Nephron progenitor cell (in vitro differentiated cells): ENCODE data around the gene RAP1GAP2.
"Not testable (repeated sequence)": the region's sequence is repeated elsewhere in the genome, so short reads cannot be mapped to it uniquely, and the experiment has no call there.

Experiments used
- DNase-seq: peaks from one replicate; pipeline ENCODE4 v3.0.0; 2021
- H3K27ac Mint-ChIP-seq: 2 replicates; pipeline ENCODE4 v1.8.0; 2021; ENCODE audit warnings: mild to moderate bottlenecking, moderate library complexity, mixed read lengths
- H3K27me3 Mint-ChIP-seq: 2 replicates; pipeline ENCODE4 v1.8.0; 2021; ENCODE audit warnings: mild to moderate bottlenecking, low read depth, mixed read lengths; ENCODE audit not compliant: poor library complexity
- H3K36me3 Mint-ChIP-seq: 2 replicates; pipeline ENCODE4 v1.8.0; 2021; ENCODE audit warnings: low read depth, mixed read lengths
- H3K4me1 Mint-ChIP-seq: 2 replicates; pipeline ENCODE4 v1.8.0; 2021; ENCODE audit warnings: mixed read lengths
- H3K4me3 Mint-ChIP-seq: 2 replicates; pipeline ENCODE4 v1.8.0; 2021; ENCODE audit warnings: mild to moderate bottlenecking, moderate library complexity, mixed read lengths
- H3K9me3 Mint-ChIP-seq: 2 replicates; pipeline ENCODE4 v1.8.0; 2021; ENCODE audit warnings: mild to moderate bottlenecking, moderate library complexity, mixed read lengths
- CTCF ChIP-seq: fragments of 200-600 bp; sonication (generic); IDR thresholded peaks from 2 replicates; pipeline ENCODE4 v1.5.0; 2021; ENCODE audit warnings: antibody characterized with exemption

Gene RAP1GAP2

DNA sequence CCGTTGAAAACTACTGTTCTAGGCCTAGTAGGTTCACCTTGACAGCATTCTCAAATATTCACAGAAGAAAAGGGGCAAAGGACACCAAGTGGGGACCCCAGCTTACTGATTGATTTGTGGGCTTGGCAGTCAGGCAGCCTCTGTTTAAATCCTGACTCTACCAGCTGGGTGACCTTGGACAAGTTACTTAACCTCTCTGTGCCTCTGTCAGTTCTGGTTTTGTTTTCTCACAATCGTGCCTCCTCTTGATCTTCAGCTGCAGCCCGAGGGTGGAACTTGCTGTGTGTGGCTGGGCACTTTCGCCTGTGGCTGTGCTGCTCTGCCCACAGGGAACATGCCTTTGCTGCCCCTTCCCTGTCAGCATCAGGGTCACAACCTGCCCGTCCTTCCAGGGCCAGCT lies 17.8 kb downstream of the RAP1GAP2 start:
- DNase-seq = no peak
- no peak overlapping the region for H3K27ac Mint-ChIP-seq
- H3K36me3 Mint-ChIP-seq = no peaks in the 10 kb centered on the region
- no peak for TF ChIP-seq CTCF
- H3K4me3 Mint-ChIP-seq = no peak overlapping the region
- peaks cover 3% of the 10 kb centered on the region for H3K27me3 Mint-ChIP-seq
- no peaks in the 10 kb centered on the region for H3K9me3 Mint-ChIP-seq
- peaks cover 21% of the 10 kb centered on the region for H3K4me1 Mint-ChIP-seq

- Mint-ChIP-seq H3K4me1 (peaks cover 21% of the 10 kb centered on the region), H3K27ac (no peak overlapping the region), H3K4me3 (no peak overlapping the region), H3K27me3 (peaks cover 3% of the 10 kb centered on the region), H3K9me3 (no peaks in the 10 kb centered on the region), H3K36me3 (no peaks in the 10 kb centered on the region)
- DNase-seq = no peak
- TF ChIP-seq CTCF = no peak
These were observed 18.5 kb downstream of the RAP1GAP2 start for GRCh38 chr17:2814481-2815341.

- TF ChIP-seq CTCF = no peak
- Mint-ChIP-seq H3K27me3 (peaks cover 3% of the 10 kb centered on the region), H3K27ac (no peak overlapping the region), H3K4me3 (no peak overlapping the region), H3K36me3 (no peaks in the 10 kb centered on the region), H3K4me1 (peaks cover 21% of the 10 kb centered on the region), H3K9me3 (no peaks in the 10 kb centered on the region)
- DNase-seq = no peak
These were observed 19.5 kb downstream of the RAP1GAP2 start for GRCh38 chr17:2815781-2816185.

DNA sequence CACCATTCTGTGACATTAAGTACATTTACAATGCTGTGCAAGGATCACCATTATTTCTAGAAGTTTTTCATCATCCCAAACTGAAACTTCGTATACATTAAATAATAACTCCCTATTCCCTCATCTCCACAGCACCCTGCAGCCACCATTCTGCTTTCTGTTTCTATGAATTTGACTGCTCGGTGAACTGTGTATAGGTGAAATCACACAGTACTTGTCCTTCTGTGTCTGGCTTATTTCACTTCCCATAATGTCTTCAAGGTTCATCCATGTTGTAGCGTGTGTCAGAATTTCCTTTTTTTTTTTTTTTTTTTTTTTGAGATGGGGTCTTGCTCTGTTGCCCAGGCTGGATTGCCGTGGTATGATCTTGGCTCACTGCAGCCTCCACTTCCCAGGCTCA lies 20.4 kb downstream of the RAP1GAP2 start:
- Mint-ChIP-seq H3K27me3 (peaks cover 3% of the 10 kb centered on the region), H3K4me3 (no peak overlapping the region), H3K36me3 (no peaks in the 10 kb centered on the region), H3K4me1 (peaks cover 20% of the 10 kb centered on the region), H3K27ac (no peak overlapping the region), H3K9me3 (no peaks in the 10 kb centered on the region)
- no peak for DNase-seq
- TF ChIP-seq CTCF = no peak

GRCh38 chr17:2819294-2819693 lies 23.1 kb downstream of the RAP1GAP2 start:
- H3K9me3 Mint-ChIP-seq, H3K4me3 Mint-ChIP-seq, H3K27ac Mint-ChIP-seq, H3K36me3 Mint-ChIP-seq, H3K27me3 Mint-ChIP-seq, H3K4me1 Mint-ChIP-seq, DNase-seq: not testable (repeated sequence)

DNA sequence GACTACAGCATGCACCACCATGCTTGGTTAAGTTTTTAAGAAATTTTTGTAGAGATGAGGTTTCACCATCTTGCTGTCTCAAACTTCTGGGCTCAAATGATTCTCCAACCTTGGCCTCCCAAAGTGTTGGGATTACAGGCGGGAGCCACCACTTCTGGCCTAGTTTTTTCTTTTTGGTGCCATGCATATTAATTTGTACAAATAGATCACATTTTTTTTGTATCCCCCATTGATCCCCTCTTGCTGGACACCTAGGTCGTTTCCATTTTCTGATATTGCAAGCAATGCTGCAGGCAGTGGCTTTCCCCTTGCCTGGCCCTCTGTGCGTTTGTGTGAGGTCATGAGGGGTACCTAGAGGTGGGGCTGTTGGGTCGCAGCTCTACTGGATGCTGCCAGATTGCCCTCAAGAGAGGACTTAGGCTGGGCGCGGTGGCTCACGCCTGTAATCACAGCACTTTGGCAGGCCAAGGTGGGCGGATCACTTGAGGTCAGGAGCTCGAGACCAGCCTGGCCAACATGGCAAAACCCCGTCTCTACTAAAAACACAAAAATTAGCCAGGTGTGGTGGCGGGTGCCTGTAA lies 23.8 kb downstream of the RAP1GAP2 start:
- Mint-ChIP-seq H3K27ac (no peak overlapping the region), H3K36me3 (no peaks in the 10 kb centered on the region), H3K9me3 (no peaks in the 10 kb centered on the region), H3K4me3 (no peak overlapping the region), H3K4me1 (peaks cover 5% of the 10 kb centered on the region), H3K27me3 (peaks cover 5% of the 10 kb centered on the region)
- TF ChIP-seq CTCF = no peak
- no peak for DNase-seq
